ENCODE results near the gene DLG4.
A peak's percentile ranks its signal among the peaks of the same experiment; 100 is the strongest.
"Not testable (repeated sequence)": the region's sequence is repeated elsewhere in the genome, so short reads cannot be mapped to it uniquely, and the experiment has no call there.

DLG4 gene

GRCh38 chr17:7179317-7180254, 40.0 kb downstream of the DLG4 start, which contains the start of gene ASGR1:
TSS of gene ASGR1 (minus strand) at chr17:7179370. CDS start at chr17:7178563, 807 bp downstream.
- no peak for DNase-seq

DNA sequence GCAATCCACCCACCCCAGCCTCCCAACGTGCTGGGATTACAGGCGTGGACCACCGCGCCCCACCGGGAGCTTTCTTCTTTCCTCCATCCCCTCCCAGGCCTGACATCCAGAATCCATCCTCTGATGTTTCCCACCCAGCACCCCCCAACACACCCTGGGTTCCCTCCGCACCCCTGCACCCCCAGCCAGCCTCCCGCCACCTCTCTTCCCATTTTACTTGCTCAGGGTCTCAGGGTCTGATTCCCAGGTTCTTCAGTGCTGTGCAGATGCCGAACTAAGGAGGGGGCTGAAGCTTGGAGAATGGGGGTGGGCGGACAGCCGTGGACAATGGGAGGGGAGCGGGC, 40.7 kb downstream of the DLG4 start:
- DNase-seq, result no peak

DNA sequence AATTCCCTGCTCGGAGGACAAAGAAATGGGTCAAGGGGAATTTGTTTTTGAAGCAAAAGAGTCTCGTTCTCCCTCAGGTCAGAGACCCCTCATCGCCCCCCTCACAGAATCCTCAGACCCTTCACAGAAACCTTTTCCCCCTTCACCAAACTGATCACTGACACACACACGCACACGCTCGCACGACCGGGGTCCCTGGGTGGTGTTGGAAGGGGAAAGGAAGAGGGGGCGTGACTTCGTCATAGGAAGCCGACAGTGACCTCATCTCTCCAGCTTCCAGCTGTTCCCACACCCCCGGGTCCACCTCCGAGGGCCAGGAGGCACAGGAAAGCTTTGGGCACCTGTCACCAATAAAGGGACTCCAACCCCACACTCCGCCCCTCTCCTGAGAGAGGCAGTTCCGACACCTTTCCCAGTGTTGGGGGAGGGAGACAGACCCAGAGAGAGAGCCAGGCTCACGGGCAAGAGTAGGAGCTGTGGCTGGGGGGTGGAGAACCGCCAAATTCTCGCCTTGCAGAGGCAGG, 41.6 kb downstream of the DLG4 start:
- DNase-seq, result no peak

- peak; percentile 69 for DNase-seq
These were observed 42.3 kb downstream of the DLG4 start for GRCh38 chr17:7177191-7177953.

- no peak for DNase-seq
These were observed 42.8 kb downstream of the DLG4 start for GRCh38 chr17:7176841-7177190.

GRCh38 chr17:7176107-7176840, 43.4 kb downstream of the DLG4 start:
- no peak for DNase-seq

- DNase-seq, result no peak
These were observed 44.3 kb downstream of the DLG4 start for GRCh38 chr17:7175330-7175733.

- no peak for DNase-seq
These were observed 44.9 kb downstream of the DLG4 start for GRCh38 chr17:7174603-7175326.

- peak; percentile 53 for DNase-seq
These were observed 45.7 kb downstream of the DLG4 start for GRCh38 chr17:7173687-7174602.

GRCh38 chr17:7172522-7173191, 47.0 kb downstream of the DLG4 start:
- DNase-seq, result not testable (repeated sequence)

- DNase-seq, result not testable (repeated sequence)
These were observed 50.1 kb downstream of the DLG4 start for GRCh38 chr17:7169565-7169908.

DNA sequence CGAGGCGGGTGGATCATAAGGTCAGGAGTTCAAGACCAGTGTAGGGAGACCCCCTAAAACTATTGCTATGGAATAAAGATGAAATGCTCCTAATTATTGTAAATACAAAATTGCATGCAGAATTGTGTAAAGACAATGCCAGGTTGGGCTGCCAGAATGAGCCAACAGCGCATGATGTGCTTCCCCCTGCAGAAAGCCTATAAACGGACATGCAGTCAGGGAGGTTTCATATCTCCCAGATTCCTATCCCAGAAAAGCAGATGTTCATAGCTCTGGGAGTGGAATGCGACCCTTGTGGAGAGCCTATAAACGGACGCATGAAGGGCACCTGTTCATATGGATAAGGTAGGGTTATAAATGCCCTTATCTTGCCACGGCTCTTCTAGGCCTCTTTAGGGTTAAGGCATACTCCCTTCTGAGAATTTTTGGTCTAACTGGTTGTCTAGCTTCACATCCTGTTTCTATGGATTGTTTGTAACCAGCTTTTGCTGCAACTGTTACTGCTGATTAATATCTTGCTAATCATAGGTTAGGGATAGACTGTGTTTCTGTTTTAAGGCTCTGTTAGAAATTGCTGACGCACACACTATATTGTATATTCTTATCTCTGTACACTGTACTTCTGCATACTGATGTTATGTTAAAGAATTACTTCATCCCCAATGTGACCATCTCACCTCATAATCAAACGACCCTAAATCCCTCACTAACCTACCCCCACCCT, 50.6 kb downstream of the DLG4 start:
- DNase-seq, result not testable (repeated sequence)

DNA sequence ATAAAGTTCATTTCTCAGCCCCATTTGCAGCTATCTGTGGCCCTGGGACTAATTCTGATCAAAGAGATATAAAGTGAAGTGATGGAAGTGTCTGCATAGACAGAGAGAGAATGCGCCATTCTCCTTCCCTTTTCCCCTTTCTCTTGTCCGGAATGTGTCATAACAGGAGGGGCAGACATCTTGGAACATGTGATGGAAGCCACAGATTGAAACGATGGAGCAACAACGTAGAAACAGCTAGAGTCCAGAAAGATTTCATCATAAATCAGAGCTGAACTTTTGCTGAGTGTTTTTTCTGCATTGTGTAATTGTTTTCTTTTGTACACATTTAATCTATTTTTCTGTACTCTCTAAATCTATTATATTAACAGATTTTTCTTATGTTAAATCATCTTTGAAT, 51.8 kb downstream of the DLG4 start:
- DNase-seq, result no peak

DNA sequence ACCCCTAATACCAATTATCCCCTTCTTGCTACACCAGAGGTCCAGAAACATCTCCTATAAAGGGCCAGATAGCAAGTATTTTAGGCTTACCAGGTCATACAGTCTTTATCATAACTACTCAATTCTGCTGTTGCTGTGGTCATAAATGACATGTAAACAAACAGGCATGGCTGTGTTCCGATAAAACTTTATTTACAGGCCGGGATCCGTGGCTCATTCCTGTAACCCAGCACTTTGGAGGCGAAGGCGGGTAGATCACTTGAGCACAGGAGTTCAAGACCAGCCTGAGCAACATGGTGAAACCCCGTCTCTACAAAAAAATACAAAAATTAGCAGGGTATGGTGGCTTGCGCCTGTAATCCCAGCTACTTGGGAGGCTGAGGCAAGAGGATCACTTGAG, 52.8 kb downstream of the DLG4 start:
- no peak for DNase-seq

DNA sequence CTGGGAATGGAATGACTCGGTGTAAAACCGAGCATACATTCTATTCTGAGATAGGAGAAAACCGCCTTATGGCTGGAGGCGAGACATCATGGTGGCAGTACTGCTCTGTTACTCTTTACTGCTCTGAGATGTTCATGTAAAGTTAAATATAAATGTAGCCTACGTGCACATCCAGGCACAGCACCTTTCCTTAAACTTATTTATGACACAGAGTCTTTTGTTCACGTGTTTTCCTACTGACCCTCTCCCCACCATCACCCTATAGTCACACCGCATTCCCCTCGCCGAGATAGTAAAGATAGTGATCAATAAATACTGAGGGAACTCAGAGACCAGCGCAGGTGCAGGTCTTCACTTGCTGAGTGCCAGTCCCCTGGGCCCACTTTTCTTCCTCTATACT, 60.1 kb downstream of the DLG4 start:
- not testable (repeated sequence) for DNase-seq

DNA sequence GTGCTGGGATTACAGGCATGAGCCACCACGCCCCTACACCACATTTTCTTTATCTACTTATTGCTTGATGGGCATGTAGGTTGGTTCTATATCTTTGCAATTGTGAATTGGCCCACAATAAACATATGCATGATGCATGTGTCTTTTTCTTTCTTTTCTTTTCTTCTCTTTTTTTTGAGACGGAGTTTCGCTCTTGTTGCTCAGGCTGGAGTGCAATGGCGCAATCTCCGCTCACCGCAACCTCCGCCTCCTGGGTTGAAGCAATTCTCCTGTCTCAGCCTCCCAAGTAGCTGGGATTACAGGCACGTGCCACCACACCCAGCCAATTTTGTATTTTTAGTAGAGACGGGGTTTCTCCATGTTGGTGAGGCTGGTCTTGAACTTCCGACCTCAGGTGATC, 61.2 kb downstream of the DLG4 start:
- DNase-seq, result not testable (repeated sequence)

DNA sequence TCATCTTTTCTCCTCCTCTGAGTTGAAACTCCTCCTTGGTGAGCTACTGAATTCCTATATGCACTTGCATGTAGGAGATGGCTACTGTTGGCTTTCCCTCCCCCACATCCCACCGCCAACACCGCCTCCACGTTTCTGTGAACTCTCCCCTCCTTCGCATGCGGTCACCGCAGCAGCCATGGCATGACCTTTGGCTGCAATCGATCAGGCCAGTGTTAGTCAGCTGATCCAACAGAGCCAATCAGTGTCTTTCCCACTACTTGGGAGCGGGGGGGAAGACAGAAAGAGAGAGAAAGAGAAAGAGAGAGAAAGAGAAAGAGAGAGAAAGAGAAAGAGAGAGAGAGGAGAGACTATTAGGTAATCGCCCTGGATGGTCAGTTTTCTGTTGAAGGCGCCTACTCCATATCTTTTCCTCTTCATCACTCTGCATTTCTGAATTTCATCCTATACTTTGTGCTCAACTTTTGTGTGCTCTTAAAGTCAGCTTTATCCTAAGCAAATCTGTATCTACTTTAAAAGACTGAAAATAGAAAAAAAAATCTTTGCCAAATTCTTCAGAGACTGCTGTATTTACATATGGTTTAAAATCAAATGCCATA, 63.2 kb downstream of the DLG4 start:
- no peak for DNase-seq

GRCh38 chr17:7147772-7148171, 71.9 kb downstream of the DLG4 start:
- DNase-seq, result no peak

GRCh38 chr17:7146115-7146514, 73.5 kb downstream of the DLG4 start:
- DNase-seq, result no peak

DNA sequence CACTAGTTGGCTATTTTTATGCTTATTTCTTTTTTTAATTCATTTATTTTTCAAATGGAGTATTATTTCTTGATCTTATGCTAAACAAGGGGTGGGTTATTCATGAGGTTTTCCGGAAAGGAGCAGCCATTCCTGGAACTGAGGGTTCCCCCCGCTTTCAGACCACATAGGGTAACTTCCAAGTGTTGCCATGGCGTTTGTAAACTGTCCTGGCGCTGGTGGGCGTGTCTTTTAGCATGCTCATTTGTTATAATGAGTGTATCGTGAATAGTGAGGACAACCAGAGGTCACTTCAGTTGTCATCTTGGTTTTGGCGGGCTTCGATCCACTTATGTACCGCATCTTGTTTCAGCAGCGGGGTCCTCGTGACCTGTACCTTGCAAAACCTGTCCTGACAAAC, 75.4 kb downstream of the DLG4 start:
- no peak for DNase-seq

All from stimulated activated CD4-positive, alpha-beta T cell treated with anti-CD3 and anti-CD28 coated beads, Interleukin-4, amount 100 ng/mL, for 24 hours (primary cell).